ENCODE results near the gene RASGRF2. TPM values are rescaled to one million over a fixed set of nuclear protein-coding genes. Genes with fewer than 3 reads are reported as not detected.

RASGRF2 gene
- total RNA-seq, 4 donors from 2014 or later: 2.0 to 3.6 (median 2.8) TPM

GRCh38 chr5:81234801-81235200 lies 274.6 kb downstream of the RASGRF2 start:
- no peaks in the 10 kb centered on the region for H3K27me3 ChIP-seq
- 80% methylated on average over 3 of the region's 3 CpGs; no CpG with 5 or more reads in 1 of the 2 donors for WGBS, 2 donors (ENCODE audit: low coverage in 1 of 2)
- DNase-seq: no peak
- in situ Hi-C loops (cut with MboI; ENCODE audit: low pct_ligation_motif_present in 1 of 4, low pct_unique_long_range_greater_than_20kb in 1 of 4, low sequenced_read_pairs in 3 of 4) (no loop called here), intact Hi-C loops (cut with DNase I; ENCODE audit: low total_unique reads) (no loop called here)
- no peak overlapping the region for H3K27ac ChIP-seq
- no peak for TF ChIP-seq POLR2AphosphoS5 (IDR thresholded peaks at IDR 0.05)
- TF ChIP-seq CTCF (IDR thresholded peaks at IDR 0.05): no peak
- TF ChIP-seq EP300 (IDR thresholded peaks at IDR 0.05; ENCODE audit: low read depth): no peak
- H3K9me3 ChIP-seq: no peaks in the 10 kb centered on the region
- no peak overlapping the region for H3K4me3 ChIP-seq
- peaks cover 0 to 13% (median 0%) of the 10 kb centered on the region in 4 donors for H3K4me1 ChIP-seq
- H3K36me3 ChIP-seq: no peaks in the 10 kb centered on the region

- Histone ChIP-seq H3K9me3 (no peaks in the 10 kb centered on the region), H3K4me3 (no peak overlapping the region), H3K27ac (no peak overlapping the region), H3K27me3 (no peaks in the 10 kb centered on the region), H3K36me3 (no peaks in the 10 kb centered on the region), H3K4me1 (peaks cover 0 to 13% (median 0%) of the 10 kb centered on the region in 4 donors)
- TF ChIP-seq POLR2AphosphoS5 (IDR thresholded peaks at IDR 0.05) (no peak), CTCF (IDR thresholded peaks at IDR 0.05) (no peak), POLR2A (IDR thresholded peaks at IDR 0.05) (no peak), EP300 (IDR thresholded peaks at IDR 0.05; ENCODE audit: low read depth) (no peak)
- WGBS, 2 donors (ENCODE audit: low coverage in 1 of 2): 79% methylated on average over 10 of the region's 10 CpGs; no CpG with 5 or more reads in 1 of the 2 donors
- no peak for DNase-seq
- in situ Hi-C loops (cut with MboI; ENCODE audit: low pct_ligation_motif_present in 1 of 4, low pct_unique_long_range_greater_than_20kb in 1 of 4, low sequenced_read_pairs in 3 of 4) (no loop called here), intact Hi-C loops (cut with DNase I; ENCODE audit: low total_unique reads) (no loop called here)
These were observed 275.3 kb downstream of the RASGRF2 start for GRCh38 chr5:81235287-81236072.

- no peak overlapping the region for H3K4me3 ChIP-seq
- no peaks in the 10 kb centered on the region for H3K36me3 ChIP-seq
- intact Hi-C loops (cut with DNase I; ENCODE audit: low total_unique reads): no loop called here
- no peaks in the 10 kb centered on the region for H3K9me3 ChIP-seq
- no peak overlapping the region for H3K27ac ChIP-seq
- H3K27me3 ChIP-seq: no peaks in the 10 kb centered on the region
- 93 to 98% methylated on average over 4 of the region's 4 CpGs for whole genome bisulfite sequencing, 2 donors (ENCODE audit: low coverage in 1 of 2)
- TF ChIP-seq POLR2AphosphoS5 (IDR thresholded peaks at IDR 0.05): no peak
- no peak for TF ChIP-seq EP300 (IDR thresholded peaks at IDR 0.05; ENCODE audit: low read depth)
- no peak for TF ChIP-seq CTCF (IDR thresholded peaks at IDR 0.05)
- no peak for TF ChIP-seq POLR2A (IDR thresholded peaks at IDR 0.05)
- in situ Hi-C loops (cut with MboI; ENCODE audit: low pct_ligation_motif_present in 1 of 4, low pct_unique_long_range_greater_than_20kb in 1 of 4, low sequenced_read_pairs in 3 of 4): no loop called here
- no peak for DNase-seq
- H3K4me1 ChIP-seq: peaks cover 0 to 2% (median 0%) of the 10 kb centered on the region in 4 donors
These were observed 278.3 kb downstream of the RASGRF2 start for GRCh38 chr5:81238460-81238859.

- WGBS, 2 donors (ENCODE audit: low coverage in 1 of 2): 78 to 100% methylated on average over 1 to 5 of the region's 5 CpGs
- H3K4me1 ChIP-seq: no peaks in the 10 kb centered on the region
- H3K36me3 ChIP-seq: no peaks in the 10 kb centered on the region
- no peak overlapping the region for H3K4me3 ChIP-seq
- no peaks in the 10 kb centered on the region for H3K27me3 ChIP-seq
- TF ChIP-seq POLR2A (IDR thresholded peaks at IDR 0.05) (no peak), EP300 (IDR thresholded peaks at IDR 0.05; ENCODE audit: low read depth) (no peak), CTCF (IDR thresholded peaks at IDR 0.05) (no peak), POLR2AphosphoS5 (IDR thresholded peaks at IDR 0.05) (no peak)
- DNase-seq: no peak
- in situ Hi-C loops (cut with MboI; ENCODE audit: low pct_ligation_motif_present in 1 of 4, low pct_unique_long_range_greater_than_20kb in 1 of 4, low sequenced_read_pairs in 3 of 4) (no loop called here), intact Hi-C loops (cut with DNase I; ENCODE audit: low total_unique reads) (no loop called here)
- H3K27ac ChIP-seq: no peak overlapping the region
- no peaks in the 10 kb centered on the region for H3K9me3 ChIP-seq
These were observed 279.4 kb downstream of the RASGRF2 start for GRCh38 chr5:81239613-81240012.

All from transverse colon (tissue), 4 donors.